Measurements from ENCODE around the gene CCDC92.

Gene CCDC92, protein sequence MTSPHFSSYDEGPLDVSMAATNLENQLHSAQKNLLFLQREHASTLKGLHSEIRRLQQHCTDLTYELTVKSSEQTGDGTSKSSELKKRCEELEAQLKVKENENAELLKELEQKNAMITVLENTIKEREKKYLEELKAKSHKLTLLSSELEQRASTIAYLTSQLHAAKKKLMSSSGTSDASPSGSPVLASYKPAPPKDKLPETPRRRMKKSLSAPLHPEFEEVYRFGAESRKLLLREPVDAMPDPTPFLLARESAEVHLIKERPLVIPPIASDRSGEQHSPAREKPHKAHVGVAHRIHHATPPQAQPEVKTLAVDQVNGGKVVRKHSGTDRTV

DNA sequence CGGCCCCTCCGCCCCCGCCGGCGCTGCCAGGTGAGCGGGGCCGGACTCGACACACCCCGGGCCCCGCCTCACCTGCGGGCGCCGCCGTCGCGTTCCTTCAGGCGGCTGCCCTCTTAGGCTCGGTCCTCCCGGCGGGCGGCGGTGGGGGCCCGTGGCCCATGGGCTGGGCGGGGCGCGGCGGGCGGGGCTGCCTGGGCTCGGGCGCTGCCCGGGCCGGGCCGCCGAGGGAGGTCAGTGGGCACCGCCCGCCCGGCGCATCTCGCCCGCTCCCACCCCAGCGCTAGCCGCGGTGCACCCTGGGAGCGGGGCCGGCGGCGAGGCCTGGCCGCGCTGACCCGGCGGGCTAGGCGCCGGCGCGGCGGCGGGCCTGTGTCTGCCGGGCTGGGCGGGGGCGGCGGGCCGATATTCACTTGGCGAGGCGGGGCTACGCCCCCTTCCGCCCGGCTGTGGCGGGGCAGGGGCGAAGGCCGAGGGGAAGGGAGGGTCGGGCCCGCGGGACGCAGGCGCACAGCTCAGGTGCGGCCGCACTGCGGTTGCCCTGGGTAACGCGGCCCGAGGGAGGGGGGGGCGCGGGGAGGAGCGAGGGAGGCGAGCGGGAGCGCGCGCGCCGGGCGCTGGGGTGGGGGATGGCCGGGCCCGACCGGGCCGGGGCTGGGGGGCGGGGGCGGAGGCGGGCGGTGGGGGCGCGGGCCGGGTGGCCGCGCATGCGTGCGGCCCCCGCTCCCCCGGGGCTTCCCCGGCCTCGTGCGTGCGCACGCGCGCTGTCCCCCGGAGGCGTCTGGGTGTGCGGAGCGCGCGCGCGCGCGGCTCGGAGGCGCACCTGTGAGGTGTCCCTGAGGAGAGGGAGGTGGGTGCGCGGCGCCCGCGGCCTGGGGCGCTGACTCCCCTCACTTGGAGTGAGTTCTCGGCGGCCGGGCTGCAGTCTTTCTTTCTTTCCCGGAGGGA, at the start of gene CCDC92, which contains the start of gene ZNF664:
Gene CCDC92, minus strand, starts transcription at position 375 of the 945 bp plus-strand sequence. CDS start 28,526 bp downstream, outside the sequence.
Gene ZNF664, plus strand, starts transcription at position 759 of the 945 bp plus-strand sequence. CDS start 38,930 bp downstream, outside the sequence.
- DNase-seq, result peak; percentile 68

DNA sequence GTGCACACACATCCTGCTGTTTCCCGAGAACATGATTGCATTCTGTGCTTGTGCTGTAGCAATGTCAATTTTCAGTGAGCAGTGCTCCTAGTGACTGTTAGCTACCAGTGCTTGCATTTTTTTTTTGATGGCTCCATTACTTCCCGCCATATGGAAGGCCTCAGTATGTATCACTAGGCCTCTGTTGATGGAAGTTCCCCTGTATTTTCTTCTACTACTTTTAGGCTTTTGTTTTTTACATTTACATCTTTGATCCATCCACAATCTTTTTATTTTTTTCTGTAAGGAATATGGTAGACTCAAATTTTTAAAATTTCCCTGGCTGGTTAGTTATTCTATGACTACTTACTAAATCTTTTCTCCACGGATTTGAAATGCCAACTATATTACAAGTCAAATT, 49.5 kb upstream of the CCDC92 start:
- no peak for DNase-seq

DNA sequence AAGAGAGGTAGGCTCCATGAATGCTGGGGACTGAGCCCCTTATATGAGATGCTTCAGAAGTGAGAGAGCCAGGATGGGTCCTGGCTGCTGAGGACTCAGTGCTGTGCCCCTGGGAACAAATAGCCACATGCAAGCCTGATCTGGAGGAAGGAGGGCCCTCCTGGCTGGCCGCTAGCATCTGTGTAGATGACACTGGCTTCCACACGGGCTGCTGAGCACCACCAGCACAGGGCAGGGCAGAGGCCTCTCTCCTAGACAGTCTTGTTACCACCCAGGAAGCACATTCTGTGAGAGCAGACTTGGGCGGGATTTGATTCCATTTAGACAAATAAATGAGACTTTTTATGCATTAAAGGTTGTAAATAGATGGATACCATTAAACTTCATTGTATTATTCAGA, 48.4 kb upstream of the CCDC92 start:
- DNase-seq, result no peak

DNA sequence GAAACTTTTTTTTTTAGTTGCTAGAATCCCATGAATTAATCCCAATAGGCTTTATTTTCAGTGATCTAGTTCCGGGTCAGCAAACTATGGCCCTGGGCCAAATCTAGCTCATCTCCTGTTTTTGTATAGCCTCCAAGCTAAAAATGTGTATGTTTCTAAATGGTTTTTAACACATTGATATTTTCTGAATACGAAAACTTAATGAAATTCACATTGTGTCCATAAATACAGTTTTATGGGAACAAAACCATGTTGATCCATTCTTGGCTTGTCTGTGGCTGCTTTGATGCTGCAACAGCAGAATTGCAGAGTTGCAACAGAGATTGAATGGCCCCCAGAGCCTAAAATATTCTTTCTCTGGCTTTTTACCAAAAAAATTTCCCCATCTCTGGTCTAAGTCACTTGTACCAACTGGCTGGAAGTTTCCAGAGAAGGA, 47.9 kb upstream of the CCDC92 start:
- no peak for DNase-seq

DNA sequence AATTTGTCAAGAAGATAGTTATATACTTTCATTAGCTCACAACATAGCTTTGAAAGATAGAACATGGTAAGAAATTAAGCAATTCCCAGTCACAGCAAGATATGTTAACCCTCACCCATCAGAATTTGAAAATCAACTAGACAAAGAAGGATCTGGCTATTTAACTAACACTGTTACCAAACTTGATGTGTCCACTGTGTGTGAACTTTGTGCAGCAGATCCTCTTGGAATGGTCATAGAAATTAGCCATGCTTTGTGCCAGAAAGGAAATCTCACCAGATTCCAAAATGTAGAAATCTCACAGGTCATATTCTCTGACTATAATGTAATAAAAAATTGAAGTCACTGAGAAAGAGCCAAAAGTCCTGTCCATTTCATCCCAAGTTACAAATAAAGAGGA, 46.5 kb upstream of the CCDC92 start:
- DNase-seq, result no peak

DNA sequence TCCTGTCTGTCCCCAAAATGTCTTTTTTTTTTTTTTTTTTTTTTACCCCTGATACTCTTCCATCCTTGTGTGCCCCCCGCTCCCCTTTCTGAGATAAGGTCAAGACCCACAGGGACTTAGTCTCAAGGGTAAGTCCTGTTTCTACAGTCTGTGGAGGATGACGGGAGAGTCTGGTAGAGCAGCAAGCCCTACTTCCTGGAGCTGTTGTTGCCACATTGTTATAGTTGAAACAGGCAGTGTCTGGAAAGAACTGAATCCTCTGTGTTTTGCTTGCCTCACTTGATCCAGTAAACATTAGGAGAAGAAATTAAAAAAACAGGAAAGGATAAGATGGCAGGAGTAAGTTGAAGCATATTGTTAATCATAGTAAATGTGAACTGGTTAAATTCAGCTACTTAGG, 45.9 kb upstream of the CCDC92 start:
- no peak for DNase-seq

DNA sequence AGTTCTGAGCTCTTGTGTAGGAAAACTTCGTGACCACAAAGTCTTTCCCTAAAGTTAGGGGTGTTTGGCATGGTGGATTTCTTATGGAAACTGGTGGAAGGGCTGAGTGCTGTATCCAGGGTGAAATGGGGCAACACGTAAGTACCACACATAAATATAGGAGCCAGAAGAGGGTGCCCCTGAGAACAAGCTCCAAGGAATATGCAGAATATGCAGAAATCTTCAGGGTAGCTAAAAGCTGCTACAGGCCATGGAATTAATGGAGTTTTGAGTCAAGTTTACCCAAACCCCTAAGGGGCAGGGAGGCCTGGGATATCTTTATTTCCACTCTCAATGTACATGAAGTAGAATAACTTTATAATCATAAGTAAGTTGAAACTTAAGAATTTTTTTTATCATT, 44.4 kb upstream of the CCDC92 start:
- no peak for DNase-seq

DNA sequence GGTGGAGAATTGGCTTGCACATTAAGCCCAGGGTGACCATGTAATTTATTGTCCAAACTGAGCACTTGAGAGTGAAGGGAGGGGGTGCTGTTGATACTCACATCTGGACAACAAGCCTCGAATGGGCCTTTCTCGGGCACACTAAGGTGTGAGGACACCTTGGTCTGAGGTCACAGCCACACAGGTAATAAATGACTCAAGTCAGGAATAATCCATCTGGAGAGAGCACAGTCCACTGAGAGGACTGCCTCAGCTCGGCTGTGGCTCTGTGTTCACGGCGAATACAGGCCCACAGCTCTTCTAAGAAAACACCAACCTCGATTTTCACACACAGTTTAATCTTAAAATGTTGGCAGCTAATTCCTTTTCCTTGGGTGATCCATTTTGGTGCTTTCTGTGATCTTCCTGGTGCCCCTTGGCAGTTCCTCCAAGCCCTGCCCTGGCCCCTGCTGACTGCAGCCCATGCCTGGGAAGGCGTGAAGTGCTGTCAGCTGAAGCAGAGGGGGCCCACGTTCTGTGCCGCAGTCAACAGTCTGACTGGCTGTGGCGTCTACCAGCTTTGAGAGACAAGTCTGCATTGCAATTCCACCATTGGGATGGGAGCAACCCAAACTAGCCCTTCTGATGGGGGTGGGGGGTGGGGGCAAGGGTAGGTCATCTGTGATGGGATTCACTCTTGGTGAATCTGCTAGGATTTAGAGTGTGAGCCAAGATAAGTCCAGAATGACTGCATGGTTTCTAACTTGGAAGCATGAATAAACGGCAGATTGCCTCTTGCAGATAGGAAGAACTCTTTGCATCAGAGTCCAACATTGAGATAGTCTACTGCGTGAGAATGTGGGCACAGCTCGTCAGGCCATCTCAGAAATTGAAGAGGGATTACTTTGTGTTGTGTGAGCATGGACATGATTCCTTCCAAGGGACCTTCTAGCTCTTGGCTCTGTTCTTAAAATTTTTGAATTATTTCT, 43.1 kb upstream of the CCDC92 start:
- DNase-seq, result no peak

DNA sequence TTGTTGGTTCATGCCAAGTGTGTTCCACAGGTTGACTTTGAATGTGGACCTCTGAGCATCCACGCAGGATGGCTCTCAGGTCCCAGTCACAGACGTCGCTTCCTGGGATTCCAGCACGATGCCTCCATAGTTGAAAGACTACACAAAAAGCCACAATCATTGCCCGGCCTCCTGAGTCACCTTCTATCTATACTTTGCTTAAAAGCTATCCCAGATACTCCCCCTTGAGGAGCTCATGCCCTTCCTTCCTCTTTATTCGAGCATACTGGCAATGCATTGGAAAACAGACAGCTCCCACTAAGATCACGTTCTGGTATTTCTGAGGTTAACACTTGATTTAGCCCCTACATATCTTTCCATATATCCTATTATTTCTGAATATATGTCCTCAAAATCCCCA, 40.4 kb upstream of the CCDC92 start:
- no peak for DNase-seq

DNA sequence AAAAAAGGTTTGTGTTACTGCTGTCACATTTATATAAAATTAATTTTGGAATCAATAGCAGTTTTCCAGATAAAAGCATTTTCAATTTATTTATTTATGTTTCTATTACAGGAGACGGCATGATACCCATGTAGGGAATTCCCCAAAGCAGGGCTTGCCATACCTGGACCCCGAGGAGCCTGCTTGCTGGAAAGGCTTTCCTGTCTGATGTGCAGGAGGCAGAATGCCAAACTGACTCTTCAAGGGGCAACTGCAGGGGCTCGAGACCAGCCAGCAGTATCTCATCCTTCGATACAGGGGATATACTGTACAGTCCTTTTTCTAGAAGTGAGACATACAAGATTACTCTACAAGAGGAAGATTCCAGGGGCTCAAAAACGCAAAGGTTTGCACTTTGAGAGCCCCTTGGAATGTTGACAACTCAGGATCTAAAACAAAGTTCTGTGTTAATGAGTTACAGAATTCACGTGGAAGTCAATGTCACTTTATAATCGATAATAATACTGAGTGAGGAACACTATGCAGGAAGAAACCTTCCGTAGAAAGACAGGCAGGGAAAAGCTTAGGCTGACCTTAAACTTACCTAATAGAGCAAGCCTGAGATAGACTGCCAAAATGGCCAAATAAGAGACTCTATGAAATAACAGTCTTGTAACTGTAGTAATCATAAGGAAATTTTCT, 38.9 kb upstream of the CCDC92 start:
- no peak for DNase-seq

DNA sequence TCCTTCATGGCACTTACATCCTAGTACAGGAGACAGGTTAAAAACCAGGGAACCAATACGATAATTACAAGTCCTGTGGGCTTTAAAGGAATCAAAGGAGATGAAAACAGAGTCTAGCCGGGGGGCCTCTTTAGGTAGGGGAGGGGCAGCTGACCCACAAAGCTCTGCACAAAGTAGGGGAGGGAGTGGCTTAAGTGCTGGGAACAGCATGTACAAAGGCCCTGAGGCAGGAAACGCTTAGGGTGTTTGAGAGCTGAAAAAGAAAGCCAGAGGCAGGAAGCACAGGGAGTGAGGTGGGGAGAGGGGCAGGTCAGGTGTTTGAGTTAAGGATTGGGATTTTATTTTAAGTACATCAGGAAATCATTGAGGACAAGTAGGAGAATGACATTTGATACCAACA, 38.1 kb upstream of the CCDC92 start:
- no peak for DNase-seq

DNA sequence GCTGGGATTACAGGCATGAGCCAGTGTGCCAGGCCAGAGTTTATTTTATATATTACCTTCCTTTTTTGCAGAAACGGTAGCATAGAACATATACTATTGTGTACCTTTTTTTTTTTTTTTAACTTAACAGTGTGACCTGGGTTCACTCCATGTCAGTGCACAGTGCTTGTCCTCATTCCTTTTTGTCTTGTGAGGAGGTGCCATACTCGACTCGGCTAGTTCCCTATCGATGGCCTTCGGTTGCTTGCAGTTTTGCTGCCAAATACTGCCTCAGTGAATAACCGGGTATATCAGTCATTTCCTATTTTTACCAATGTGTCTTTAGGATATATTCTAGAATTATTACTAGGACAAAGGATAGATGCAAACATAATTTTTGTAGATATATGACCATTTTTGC, 37.1 kb upstream of the CCDC92 start:
- DNase-seq, result no peak

DNA sequence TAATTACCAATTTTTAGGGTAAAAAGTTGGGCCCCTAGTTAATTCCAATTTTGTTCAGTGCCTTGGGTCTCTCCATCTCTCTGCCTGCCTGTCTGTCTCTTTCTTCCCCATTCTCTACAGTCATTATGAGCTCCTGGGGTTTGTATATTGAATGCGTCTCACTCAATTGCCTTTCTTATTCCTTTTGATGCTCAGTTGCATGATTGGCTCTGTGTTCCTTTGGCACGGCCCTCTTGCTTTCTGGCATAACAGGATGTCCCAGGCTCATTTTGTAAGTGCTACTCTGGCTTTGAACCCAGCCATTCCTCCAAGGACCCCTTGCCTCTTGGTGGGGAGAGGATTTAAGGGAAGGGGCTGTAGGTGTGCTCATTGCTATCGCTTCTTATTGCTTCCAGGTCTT, 36.0 kb upstream of the CCDC92 start:
- DNase-seq, result no peak

DNA sequence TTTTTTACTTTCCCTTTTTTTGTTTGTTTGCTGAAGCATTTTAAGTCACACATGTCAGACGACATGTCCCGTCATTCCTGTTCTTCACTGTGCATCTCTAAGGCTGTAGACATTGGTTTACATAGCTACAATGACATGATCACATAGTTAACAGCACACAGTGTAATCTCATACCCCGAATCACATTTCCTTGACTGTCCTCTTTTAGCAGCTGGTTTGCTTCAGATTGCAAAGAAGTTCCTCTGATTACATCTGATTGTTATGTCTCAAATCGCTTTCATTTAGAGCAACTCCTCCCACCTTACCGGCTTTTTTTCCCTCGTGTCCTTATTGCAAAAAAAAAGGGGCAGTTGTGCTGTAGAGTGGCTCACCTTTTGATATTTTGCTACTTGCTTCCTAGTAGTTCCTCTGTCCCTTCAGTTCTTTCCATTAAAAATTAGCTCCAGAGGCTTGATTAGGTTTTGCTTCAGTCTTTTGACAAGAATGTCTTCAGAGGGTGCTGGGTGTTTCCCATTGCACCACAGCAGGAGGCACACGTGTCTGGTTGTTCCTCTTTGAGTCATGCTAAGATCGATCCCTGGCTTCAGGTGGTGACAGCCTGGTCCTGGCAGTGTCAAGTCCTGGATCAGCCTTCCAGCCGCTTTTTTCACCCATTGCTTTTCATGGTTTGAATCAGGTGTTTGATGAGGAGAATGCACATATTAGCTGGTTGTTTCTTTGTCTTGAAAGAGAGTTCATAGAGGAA, 35.4 kb upstream of the CCDC92 start:
- DNase-seq, result no peak

DNA sequence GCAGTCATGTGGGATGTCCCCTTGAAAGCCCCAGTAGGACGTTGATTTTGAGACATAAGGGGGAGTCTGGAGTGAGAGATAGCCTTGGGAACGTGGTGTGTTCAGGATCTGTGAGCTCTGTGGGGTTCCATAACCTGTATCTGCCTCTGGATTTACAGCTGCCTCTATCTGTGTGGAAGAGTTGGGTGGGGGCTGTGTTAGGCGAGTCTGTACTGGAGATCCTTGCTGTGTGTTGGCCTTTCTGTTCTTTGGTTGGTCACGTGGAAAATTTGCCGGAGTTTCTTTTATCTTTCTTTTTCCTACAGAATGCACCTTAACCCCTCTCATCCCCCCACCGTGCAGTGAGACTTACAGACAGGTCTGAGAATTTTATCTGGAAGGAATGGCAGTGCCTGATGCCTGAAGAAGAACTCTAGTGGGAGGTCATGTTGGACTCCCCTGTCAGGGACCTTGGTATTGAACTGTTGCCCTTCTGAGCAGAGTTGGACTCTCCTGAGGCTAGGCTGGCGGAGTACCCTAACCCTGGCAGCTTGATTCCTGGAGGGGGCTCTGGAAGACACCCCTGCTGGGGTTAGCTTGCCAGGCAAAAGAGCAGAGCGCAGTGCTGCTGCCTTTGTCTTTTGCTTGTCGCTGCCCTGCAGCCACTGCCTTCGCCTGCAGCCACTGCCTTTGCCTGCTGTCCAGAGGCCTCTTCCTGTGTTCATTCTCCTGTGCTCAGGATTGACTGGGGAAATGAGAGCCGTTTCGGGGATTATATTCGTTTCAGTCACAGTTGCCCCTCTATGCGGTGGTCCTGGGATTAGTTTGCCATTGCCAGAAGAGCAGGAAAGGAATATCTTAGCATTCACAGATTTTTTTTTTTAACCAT, 34.4 kb upstream of the CCDC92 start:
- no peak for DNase-seq

DNA sequence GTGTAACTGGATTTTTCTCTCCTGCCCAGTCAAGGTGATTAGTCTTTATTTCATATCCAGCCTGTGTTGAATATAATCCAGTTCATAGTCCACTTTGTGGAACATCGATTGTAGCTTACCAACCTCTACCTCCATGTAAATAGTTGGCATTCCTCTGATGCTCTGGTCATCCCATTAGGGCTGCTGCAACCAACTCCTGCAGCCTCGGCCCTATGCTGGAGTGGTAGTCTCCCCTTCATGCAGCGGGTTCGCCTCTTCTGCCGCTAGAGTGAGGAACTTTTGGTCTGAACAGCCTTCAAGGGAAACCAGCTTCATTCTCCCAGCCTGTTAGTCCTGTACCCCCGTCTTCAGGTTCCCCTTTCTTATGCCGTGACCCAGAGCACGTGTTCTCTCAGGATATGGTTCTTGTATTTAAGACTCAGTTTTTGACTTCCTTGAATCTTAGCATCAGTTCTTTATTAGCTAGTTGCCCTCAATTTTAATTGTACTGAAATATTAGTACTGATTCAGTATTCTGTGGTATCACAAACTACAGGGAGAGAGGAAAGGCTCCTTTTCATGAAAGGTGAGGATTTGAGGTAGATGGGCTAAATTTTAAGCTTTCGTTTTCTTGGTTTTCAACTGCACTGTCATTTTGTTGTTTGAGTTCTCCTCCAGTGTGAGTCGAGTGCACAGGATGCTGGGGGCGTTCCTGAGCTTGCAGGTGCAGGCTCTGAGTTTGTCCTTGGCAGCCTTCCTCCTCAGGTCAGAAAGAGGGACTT, 33.6 kb upstream of the CCDC92 start:
- no peak for DNase-seq

DNA sequence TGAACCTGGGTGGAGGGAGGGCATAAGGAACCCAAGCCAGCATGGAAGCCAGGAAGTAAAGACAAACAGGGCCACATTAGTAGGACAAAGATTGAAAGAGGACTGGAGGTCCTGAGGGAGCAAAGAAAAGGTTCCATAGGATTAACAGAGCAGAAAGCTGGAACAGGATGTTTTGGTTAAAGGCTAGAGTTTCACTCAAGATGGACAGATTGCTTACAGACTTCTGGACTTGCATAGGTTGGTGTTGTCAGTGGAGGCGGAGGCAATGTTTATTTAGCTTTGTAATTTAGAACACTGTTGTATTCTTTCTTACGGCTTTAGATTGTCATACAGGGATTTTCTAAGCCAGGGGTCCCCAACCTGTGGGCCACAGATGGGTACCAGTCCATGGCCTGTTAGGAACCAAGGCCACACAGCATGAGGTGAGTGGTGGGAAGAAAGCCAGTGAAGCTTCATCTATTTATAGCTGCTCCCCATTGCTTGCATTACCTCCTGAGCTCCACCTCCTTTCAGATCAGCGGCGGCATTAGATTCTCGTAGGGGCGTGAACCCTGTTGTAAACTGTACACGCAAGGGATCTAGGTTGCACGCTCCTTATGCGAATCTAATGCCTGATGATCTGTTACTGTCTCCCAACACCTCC, 31.7 kb upstream of the CCDC92 start:
- no peak for DNase-seq

DNA sequence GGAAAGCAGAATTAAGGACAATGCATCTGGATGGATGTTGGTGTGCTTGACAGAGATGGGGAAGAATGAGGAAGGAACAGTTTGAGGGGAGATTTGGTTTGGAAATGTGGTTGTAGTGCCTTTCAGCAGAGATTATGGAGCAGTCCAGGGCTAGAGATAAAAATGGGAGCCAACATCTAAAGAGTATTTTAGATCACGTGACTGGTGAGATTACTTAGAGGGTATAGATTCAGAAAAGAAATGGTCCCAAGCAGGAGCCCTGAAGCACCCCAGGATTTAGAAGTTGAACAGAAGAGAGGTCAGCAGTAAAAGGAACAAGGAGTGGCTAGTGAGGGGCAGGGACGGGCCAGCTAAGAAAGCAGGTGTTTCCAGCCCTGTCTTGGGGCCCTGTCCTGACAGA, 30.0 kb upstream of the CCDC92 start:
- DNase-seq, result no peak

Measured in cortex of kidney (tissue), 1 donor.